Endothelial cell of umbilical vein (primary cell): Measurements from ENCODE around the gene ATP8B3. TPM values are rescaled to one million over a fixed set of nuclear protein-coding genes. Genes with fewer than 3 reads are reported as not detected.
A peak's percentile ranks its signal among the peaks of the same experiment; 100 is the strongest.

Source experiments
- BruUV-seq: library from RNA; stranded (reverse); fragments of 400-500 nt; replicated peaks from 2 replicates; lab custom pipeline; 2021; lab: Mats Ljungman, UMichigan
- CTCF ChIA-PET: fragments of 300-600, 350-600 bp; sonication (Branson Sonifier 250); formaldehyde crosslinking; loops from one replicate; lab custom pipeline; 2021; ENCODE audit warnings: antibody characterized with exemption, inconsistent platforms; lab: Charles Lee
- POLR2A ChIA-PET: fragments of 300-600, 350-600 bp; sonication (Branson Sonifier 250); formaldehyde crosslinking; loops from one replicate; lab custom pipeline; 2021; ENCODE audit warnings: antibody characterized with exemption, inconsistent platforms; lab: Charles Lee
- DNase-seq: peaks from one replicate; pipeline ENCODE4 v3.0.0-alpha.2; 2011; ENCODE audit warnings: low read depth, low spot score
- FAIRE-seq: peaks from 2 replicates; lab custom pipeline; 2011; peaks lifted over from hg19 to GRCh38; lab: Jason Lieb, UNC
- H2AFZ ChIP-seq: 2 replicates; pipeline ENCODE4 v1.6.0; 2012; ENCODE audit warnings: low read depth, low read length, control low read depth, inconsistent platforms
- H3K27ac ChIP-seq: 2 replicates; pipeline ENCODE4 v1.5.1; 2011; ENCODE audit warnings: low read depth, mild to moderate bottlenecking, control low read depth, low read length, moderate library complexity; ENCODE audit not compliant: insufficient read depth
- H3K27me3 ChIP-seq, 2 experiments: 2 replicates each; pipeline versions ENCODE4 v1.6.0 to v1.6.1; 2011; ENCODE audit warnings: low read length in 2 of 2, mixed read lengths in 1 of 2; ENCODE audit not compliant: control insufficient read depth in 2 of 2, insufficient read depth in 2 of 2
- H3K36me3 ChIP-seq, 2 experiments: 2 replicates in 1 of 2; 3 replicates in 1 of 2; pipeline ENCODE4 v1.5.1; 2011; ENCODE audit warnings: low read length in 2 of 2, mild to moderate bottlenecking in 1 of 2, moderate library complexity in 1 of 2; ENCODE audit not compliant: control insufficient read depth in 2 of 2, insufficient read depth in 2 of 2; ENCODE audit errors: extremely low read depth in 1 of 2
- H3K4me1 ChIP-seq: 3 replicates; pipeline ENCODE4 v1.5.1; 2011; ENCODE audit warnings: mild to moderate bottlenecking, low read length; ENCODE audit not compliant: control insufficient read depth, insufficient read depth; ENCODE audit errors: extremely low read depth
- H3K4me2 ChIP-seq: 2 replicates; pipeline ENCODE4 v1.6.1; 2011; ENCODE audit warnings: low read length, control low read depth, mixed read lengths; ENCODE audit not compliant: insufficient read depth
- H3K4me3 ChIP-seq, 3 experiments: fragments of 200-600 bp in 1 of 3; sonication (generic), shearing (Covaris generic) in 1 of 3; replicated peaks in 1 of 3; 2 replicates each; pipeline ENCODE4 v1.5.1; 2011 to 2016; ENCODE audit warnings: control low read depth in 3 of 3, low read length in 3 of 3, mild to moderate bottlenecking in 2 of 3, inconsistent platforms in 1 of 3, low read depth in 1 of 3, moderate library complexity in 1 of 3; ENCODE audit not compliant: insufficient read depth in 1 of 3
- H3K79me2 ChIP-seq: 2 replicates; pipeline ENCODE4 v1.6.0; 2012; ENCODE audit warnings: low read length, inconsistent platforms; ENCODE audit not compliant: control insufficient read depth, insufficient read depth
- H3K9ac ChIP-seq: replicated peaks from 2 replicates; pipeline ENCODE3; 2011; ENCODE audit warnings: low read length, control low read depth; ENCODE audit not compliant: insufficient read depth; ENCODE audit errors: extremely low read depth
- H3K9me1 ChIP-seq: replicated peaks from 3 replicates; pipeline ENCODE4 v1.6.0; 2011; ENCODE audit warnings: mild to moderate bottlenecking, low read length; ENCODE audit not compliant: control insufficient read depth, insufficient read depth; ENCODE audit errors: extremely low read depth
- H3K9me3 ChIP-seq: replicated peaks from 2 replicates; pipeline ENCODE4 v1.5.1; 2012; ENCODE audit warnings: low read length, inconsistent platforms; ENCODE audit not compliant: control insufficient read depth, insufficient read depth
- H4K20me1 ChIP-seq: replicated peaks from 2 replicates; pipeline ENCODE3; 2011; ENCODE audit warnings: mild to moderate bottlenecking, low read length; ENCODE audit not compliant: control insufficient read depth, insufficient read depth; ENCODE audit errors: extremely low read depth
- EZH2 ChIP-seq: IDR thresholded peaks from 2 replicates; pipeline ENCODE4 v1.6.1; 2012; ENCODE audit warnings: borderline replicate concordance, low read depth, mild to moderate bottlenecking, moderate library complexity, low read length, inconsistent platforms; ENCODE audit not compliant: severe bottlenecking
- FOS ChIP-seq: IDR thresholded peaks from 2 replicates; pipeline ENCODE4 v1.6.1; 2011; ENCODE audit warnings: mild to moderate bottlenecking, low read length, moderate library complexity, borderline replicate concordance; ENCODE audit not compliant: insufficient read depth
- GATA2 ChIP-seq: IDR thresholded peaks from 2 replicates; pipeline ENCODE4 v1.7.0; 2011; ENCODE audit warnings: low read depth, mild to moderate bottlenecking, moderate library complexity, mixed read lengths, low read length; ENCODE audit not compliant: insufficient read length, insufficient read depth
- JUN ChIP-seq: IDR thresholded peaks from 2 replicates; pipeline ENCODE4 v1.6.1; 2011; ENCODE audit warnings: borderline replicate concordance, low read depth; ENCODE audit not compliant: insufficient read length, insufficient read depth
- MAX ChIP-seq: IDR thresholded peaks from 2 replicates; pipeline ENCODE4 v1.6.1; 2011; ENCODE audit not compliant: insufficient read depth, insufficient read length
- MYC ChIP-seq: IDR thresholded peaks from one replicate; pipeline ENCODE4 v1.6.1; 2011; ENCODE audit warnings: mild to moderate bottlenecking, low read depth, low read length
- POLR2A ChIP-seq: IDR thresholded peaks from 2 replicates; pipeline ENCODE4 v1.6.1; 2012; ENCODE audit warnings: low read depth, mild to moderate bottlenecking, control low read depth, low read length
- POLR2AphosphoS5 ChIP-seq: IDR thresholded peaks from 2 replicates; pipeline ENCODE4 v1.6.1; 2012; ENCODE audit warnings: low read depth, mild to moderate bottlenecking, control low read depth, low read length, moderate library complexity; ENCODE audit not compliant: insufficient read depth
- dilution Hi-C: fragments of 300-500 bp; cut with MboI; formaldehyde crosslinking; loops from one replicate; pipeline ENCODE4 v1.15.0; 2019; ENCODE audit warnings: low sequenced_read_pairs; ENCODE audit not compliant: extremely low pct_ligation_motif_present
- intact Hi-C: fragments of 100-400 bp; cut with micrococcal nuclease; formaldehyde crosslinking; loops from one replicate; pipeline ENCODE4 v1.10.0; 2022
- polyA plus RNA-seq, 4 experiments: library from polyadenylated mRNA; depleted of rRNA in 3 of 4; stranded (reverse) in 3 of 4; unstranded in 1 of 4; fragments of >200 nt; gene quantifications; 2 replicates each; pipeline versions ENCODE4 v1.2.1 to v1.2.3, GENCODE V29; 2011 to 2012; ENCODE audit warnings: missing spikeins in 1 of 4
- total RNA-seq: library from RNA; stranded (reverse); gene quantifications from 2 replicates; pipeline ENCODE4 v1.2.3, GENCODE V29; 2021
- TF ChIP-seq, protein P1 (sequence below), 2 donors: IDR thresholded peaks; 1 replicate in 1 of 2; 2 replicates in 1 of 2; pipeline ENCODE4 v1.5.1; 2011; ENCODE audit warnings: low read length in 2 of 2, mild to moderate bottlenecking in 2 of 2, moderate library complexity in 2 of 2, control low read depth in 1 of 2, inconsistent platforms in 1 of 2, low read depth in 1 of 2; ENCODE audit not compliant: insufficient read depth in 1 of 2; ENCODE audit errors: extremely low read depth in 1 of 2

ATP8B3 gene
- total and polyA plus RNA-seq, 2 donors (not counting 3 experiments of a cell fraction or from before 2014, with no cell fraction given): 1.1 to 7.3 TPM

GRCh38 chr19:1745589-1746031 is 66.5 kb downstream of the ATP8B3 start:
- Histone ChIP-seq H3K9ac (no peak overlapping the region), H3K4me2 (no peak overlapping the region), H3K27me3 (peaks cover 25 to 29% of the 10 kb centered on the region in 2 experiments), H3K36me3 (no peaks in the 10 kb centered on the region), H4K20me1 (no peaks in the 10 kb centered on the region), H3K79me2 (no peaks in the 10 kb centered on the region), H3K4me1 (peaks cover 16% of the 10 kb centered on the region), H3K9me3 (no peaks in the 10 kb centered on the region), H3K9me1 (no peaks in the 10 kb centered on the region), H3K4me3 (no peak overlapping the region), H3K27ac (no peak overlapping the region), H2AFZ (peak overlapping the region; percentile 62)
- no peak for DNase-seq
- TF ChIP-seq EZH2: no peak
- no peak for TF ChIP-seq MYC
- TF ChIP-seq, protein P1, sequence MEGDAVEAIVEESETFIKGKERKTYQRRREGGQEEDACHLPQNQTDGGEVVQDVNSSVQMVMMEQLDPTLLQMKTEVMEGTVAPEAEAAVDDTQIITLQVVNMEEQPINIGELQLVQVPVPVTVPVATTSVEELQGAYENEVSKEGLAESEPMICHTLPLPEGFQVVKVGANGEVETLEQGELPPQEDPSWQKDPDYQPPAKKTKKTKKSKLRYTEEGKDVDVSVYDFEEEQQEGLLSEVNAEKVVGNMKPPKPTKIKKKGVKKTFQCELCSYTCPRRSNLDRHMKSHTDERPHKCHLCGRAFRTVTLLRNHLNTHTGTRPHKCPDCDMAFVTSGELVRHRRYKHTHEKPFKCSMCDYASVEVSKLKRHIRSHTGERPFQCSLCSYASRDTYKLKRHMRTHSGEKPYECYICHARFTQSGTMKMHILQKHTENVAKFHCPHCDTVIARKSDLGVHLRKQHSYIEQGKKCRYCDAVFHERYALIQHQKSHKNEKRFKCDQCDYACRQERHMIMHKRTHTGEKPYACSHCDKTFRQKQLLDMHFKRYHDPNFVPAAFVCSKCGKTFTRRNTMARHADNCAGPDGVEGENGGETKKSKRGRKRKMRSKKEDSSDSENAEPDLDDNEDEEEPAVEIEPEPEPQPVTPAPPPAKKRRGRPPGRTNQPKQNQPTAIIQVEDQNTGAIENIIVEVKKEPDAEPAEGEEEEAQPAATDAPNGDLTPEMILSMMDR (IDR thresholded peaks at IDR 0.05; ENCODE audit: extremely low read depth in 1 of 2, insufficient read depth in 1 of 2, low read depth in 1 of 2, low read length in 2 of 2): no peak
- no peak for TF ChIP-seq POLR2A
- TF ChIP-seq MAX: no peak
- no peak for TF ChIP-seq GATA2
- no peak for TF ChIP-seq JUN
- TF ChIP-seq POLR2AphosphoS5: no peak
- TF ChIP-seq FOS: no peak
- no peak for FAIRE-seq
- no TSS peak for BruUV-seq
- dilution Hi-C loops: no loop called here
- POLR2A ChIA-PET: no interaction called here
- CTCF ChIA-PET: no interaction called here
- intact Hi-C loops: no loop called here
